ENCODE data around the gene PCDHGC5. TPM values are rescaled to one million over a fixed set of nuclear protein-coding genes. Genes with fewer than 3 reads are reported as not detected.

Gene PCDHGC5
- total RNA-seq, 6 experiments from 2014 or later, result 0.24 to 0.37 (median 0.32) TPM

DNA sequence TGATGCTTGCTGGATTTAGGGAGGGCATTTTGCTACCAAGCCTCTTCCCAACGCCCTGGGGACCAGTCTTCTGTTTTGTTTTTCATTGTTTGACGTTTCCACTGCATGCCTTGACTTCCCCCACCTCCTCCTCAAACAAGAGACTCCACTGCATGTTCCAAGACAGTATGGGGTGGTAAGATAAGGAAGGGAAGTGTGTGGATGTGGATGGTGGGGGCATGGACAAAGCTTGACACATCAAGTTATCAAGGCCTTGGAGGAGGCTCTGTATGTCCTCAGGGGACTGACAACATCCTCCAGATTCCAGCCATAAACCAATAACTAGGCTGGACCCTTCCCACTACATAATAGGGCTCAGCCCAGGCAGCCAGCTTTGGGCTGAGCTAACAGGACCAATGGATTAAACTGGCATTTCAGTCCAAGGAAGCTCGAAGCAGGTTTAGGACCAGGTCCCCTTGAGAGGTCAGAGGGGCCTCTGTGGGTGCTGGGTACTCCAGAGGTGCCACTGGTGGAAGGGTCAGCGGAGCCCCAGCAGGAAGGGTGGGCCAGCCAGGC lies 23.0 kb downstream of the PCDHGC5 start:
- Histone ChIP-seq H3K4me3 (peak overlapping the region in 1 of 3 donors; percentile 31), H3K9me3 (no peaks in the 10 kb centered on the region), H3K27ac (peak overlapping the region in 1 of 3 donors; percentile 87), H3K36me3 (peaks cover 0 to 10% (median 3%) of the 10 kb centered on the region in 4 donors), H3K4me1 (peaks cover 0 to 11% (median 0%) of the 10 kb centered on the region in 4 donors), H3K27me3 (no peaks in the 10 kb centered on the region)
- DNase-seq (no peak), ATAC-seq (no peak)
- 45% methylated on average over 2 of the region's 4 CpGs for WGBS (ENCODE audit: insufficient coverage, low coverage, low lambda C conversion rate, missing lambda C conversion rate)
- intact Hi-C loops (cut with DNase I), result no loop called here
- no peak for TF ChIP-seq POLR2A (IDR thresholded peaks at IDR 0.05)
- TF ChIP-seq, protein P1, sequence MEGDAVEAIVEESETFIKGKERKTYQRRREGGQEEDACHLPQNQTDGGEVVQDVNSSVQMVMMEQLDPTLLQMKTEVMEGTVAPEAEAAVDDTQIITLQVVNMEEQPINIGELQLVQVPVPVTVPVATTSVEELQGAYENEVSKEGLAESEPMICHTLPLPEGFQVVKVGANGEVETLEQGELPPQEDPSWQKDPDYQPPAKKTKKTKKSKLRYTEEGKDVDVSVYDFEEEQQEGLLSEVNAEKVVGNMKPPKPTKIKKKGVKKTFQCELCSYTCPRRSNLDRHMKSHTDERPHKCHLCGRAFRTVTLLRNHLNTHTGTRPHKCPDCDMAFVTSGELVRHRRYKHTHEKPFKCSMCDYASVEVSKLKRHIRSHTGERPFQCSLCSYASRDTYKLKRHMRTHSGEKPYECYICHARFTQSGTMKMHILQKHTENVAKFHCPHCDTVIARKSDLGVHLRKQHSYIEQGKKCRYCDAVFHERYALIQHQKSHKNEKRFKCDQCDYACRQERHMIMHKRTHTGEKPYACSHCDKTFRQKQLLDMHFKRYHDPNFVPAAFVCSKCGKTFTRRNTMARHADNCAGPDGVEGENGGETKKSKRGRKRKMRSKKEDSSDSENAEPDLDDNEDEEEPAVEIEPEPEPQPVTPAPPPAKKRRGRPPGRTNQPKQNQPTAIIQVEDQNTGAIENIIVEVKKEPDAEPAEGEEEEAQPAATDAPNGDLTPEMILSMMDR (IDR thresholded peaks at IDR 0.05), result no peak

DNA sequence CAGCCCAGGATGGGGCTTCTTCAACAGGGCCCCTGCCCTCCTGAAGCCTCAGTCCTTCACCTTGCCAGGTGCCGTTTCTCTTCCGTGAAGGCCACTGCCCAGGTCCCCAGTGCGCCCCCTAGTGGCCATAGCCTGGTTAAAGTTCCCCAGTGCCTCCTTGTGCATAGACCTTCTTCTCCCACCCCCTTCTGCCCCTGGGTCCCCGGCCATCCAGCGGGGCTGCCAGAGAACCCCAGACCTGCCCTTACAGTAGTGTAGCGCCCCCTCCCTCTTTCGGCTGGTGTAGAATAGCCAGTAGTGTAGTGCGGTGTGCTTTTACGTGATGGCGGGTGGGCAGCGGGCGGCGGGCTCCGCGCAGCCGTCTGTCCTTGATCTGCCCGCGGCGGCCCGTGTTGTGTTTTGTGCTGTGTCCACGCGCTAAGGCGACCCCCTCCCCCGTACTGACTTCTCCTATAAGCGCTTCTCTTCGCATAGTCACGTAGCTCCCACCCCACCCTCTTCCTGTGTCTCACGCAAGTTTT lies 23.6 kb downstream of the PCDHGC5 start:
- no peak for TF ChIP-seq POLR2A (IDR thresholded peaks at IDR 0.05)
- TF ChIP-seq, protein P1 (IDR thresholded peaks at IDR 0.05), result peak; percentile 65 to 88 (median 84)
- WGBS (ENCODE audit: insufficient coverage, low coverage, low lambda C conversion rate, missing lambda C conversion rate), result 3% methylated on average over 11 of the region's 28 CpGs
- Histone ChIP-seq H3K27ac (peak overlapping the region in 2 of 3 donors; percentile 69 to 87), H3K4me3 (peak overlapping the region; percentile 31 to 45 (median 38)), H3K4me1 (peaks cover 0 to 11% (median 0%) of the 10 kb centered on the region in 4 donors), H3K9me3 (no peaks in the 10 kb centered on the region), H3K27me3 (no peaks in the 10 kb centered on the region), H3K36me3 (peaks cover 0 to 10% (median 5%) of the 10 kb centered on the region in 4 donors)
- intact Hi-C loops (cut with DNase I), result no loop called here
- DNase-seq (peak; percentile 82 to 85 (median 84)), ATAC-seq (peak; percentile 65 to 76 (median 72))

DNA sequence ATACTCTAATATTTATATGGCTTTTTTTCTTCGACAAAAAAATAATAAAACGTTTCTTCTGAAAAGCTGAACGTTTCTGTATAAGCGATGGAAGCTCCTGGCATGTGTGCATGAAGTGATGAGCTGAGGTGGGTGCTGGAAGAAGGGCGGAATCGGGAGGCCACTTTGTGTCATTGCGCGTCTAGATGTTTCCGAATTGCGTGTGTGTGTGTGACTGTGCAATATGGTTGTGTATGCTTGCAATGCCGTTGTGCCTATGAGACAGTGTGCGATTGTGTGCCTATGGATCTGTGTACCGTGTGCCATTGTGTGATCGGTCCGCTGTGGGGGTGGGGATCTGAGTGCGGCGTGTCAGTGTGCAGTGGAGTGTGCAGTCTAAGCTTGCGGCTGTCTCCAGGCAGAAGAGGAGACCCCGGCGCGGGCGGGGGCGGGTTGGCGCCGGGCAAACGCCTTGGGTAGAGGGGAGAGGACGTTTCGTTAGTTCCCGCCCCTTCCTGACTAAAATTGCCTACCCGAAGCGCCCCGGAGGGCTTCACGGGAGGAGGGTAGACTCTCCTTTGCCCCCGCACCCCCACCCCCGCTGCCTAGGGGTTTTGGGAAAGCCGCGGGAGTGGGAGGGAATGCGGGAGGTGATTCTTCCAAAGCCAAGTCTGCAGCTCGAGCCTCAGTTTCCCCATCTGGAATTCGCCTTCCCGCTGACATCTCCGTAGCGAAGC lies 24.2 kb downstream of the PCDHGC5 start:
- no peaks in the 10 kb centered on the region for H3K27me3 ChIP-seq
- H3K27ac ChIP-seq, result peak overlapping the region; percentile 40 to 87 (median 69)
- no peak for TF ChIP-seq POLR2A (IDR thresholded peaks at IDR 0.05)
- TF ChIP-seq, protein P1 (IDR thresholded peaks at IDR 0.05), result no peak
- peaks cover 0 to 11% (median 0%) of the 10 kb centered on the region in 4 donors for H3K4me1 ChIP-seq
- peak in 1 of 3 donors; percentile 52 for DNase-seq
- peak overlapping the region; percentile 31 to 45 (median 38) for H3K4me3 ChIP-seq
- H3K9me3 ChIP-seq, result no peaks in the 10 kb centered on the region
- peaks cover 0 to 15% (median 7%) of the 10 kb centered on the region in 4 donors for H3K36me3 ChIP-seq
- intact Hi-C loops (cut with DNase I), result no loop called here
- 13% methylated on average over 22 of the region's 43 CpGs for WGBS (ENCODE audit: insufficient coverage, low coverage, low lambda C conversion rate, missing lambda C conversion rate)
- ATAC-seq, result peak; percentile 37 to 47 (median 42)

DNA sequence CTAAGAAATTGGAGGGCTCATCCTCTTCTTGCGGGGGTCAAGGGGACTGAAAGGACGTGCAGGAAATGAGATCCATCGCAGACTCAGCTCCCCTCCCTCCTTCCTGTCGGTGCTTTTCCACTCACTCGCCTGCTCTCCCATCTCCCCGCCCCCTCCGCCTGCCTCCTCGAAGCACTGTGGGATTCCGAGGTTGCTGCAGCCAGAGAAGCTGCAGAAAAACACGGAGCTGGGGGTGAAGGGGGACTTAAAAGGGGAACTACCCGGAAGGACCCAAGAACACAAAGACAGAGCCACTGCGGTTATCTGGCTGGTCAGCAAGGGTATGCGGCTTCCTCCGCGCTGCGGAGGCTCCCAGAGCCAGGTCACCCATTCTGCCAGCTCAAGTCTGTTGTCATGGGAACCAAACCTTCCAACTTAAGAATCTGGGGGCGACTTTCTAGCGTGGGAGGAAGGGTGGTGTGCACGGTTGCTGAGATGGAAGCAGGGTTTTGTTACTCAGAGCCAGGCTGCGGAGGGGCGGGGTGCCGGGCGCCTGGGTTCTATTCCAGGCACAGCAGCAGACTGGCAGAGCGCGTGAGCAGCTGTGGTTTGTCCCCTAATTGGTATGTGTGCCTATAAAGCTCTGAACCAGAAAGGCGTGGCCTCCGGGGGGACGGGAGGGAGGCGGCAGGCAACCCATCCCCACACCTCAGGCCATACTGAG lies 24.9 kb downstream of the PCDHGC5 start:
- peak; percentile 43 to 56 (median 46) for ATAC-seq
- H3K4me3 ChIP-seq, result peak overlapping the region; percentile 31 to 45 (median 38)
- peak overlapping the region; percentile 40 to 87 (median 69) for H3K27ac ChIP-seq
- H3K9me3 ChIP-seq, result no peaks in the 10 kb centered on the region
- intact Hi-C loops (cut with DNase I), result no loop called here
- H3K27me3 ChIP-seq, result no peaks in the 10 kb centered on the region
- peak in 2 of 3 donors; percentile 64 to 74 for DNase-seq
- TF ChIP-seq, protein P1 (IDR thresholded peaks at IDR 0.05), result no peak
- TF ChIP-seq POLR2A (IDR thresholded peaks at IDR 0.05), result no peak
- H3K36me3 ChIP-seq, result peaks cover 0 to 18% (median 8%) of the 10 kb centered on the region in 4 donors
- H3K4me1 ChIP-seq, result peaks cover 0 to 11% (median 0%) of the 10 kb centered on the region in 4 donors
- WGBS (ENCODE audit: insufficient coverage, low coverage, low lambda C conversion rate, missing lambda C conversion rate), result 19% methylated on average over 13 of the region's 29 CpGs

All from right lobe of liver (tissue), 6 donors.